T-helper 1 cell (primary cell): ENCODE results near the gene MSL3.

Experiments
- DNase-seq, 5 donors: peaks; one replicate each; pipeline ENCODE4 v3.0.0-alpha.2; 2012 to 2020
- total RNA-seq, 4 donors: gene quantifications; one replicate each; lab custom pipeline; 2026; lab: John Stamatoyannopoulos, UW

The MSL3 gene, protein sequence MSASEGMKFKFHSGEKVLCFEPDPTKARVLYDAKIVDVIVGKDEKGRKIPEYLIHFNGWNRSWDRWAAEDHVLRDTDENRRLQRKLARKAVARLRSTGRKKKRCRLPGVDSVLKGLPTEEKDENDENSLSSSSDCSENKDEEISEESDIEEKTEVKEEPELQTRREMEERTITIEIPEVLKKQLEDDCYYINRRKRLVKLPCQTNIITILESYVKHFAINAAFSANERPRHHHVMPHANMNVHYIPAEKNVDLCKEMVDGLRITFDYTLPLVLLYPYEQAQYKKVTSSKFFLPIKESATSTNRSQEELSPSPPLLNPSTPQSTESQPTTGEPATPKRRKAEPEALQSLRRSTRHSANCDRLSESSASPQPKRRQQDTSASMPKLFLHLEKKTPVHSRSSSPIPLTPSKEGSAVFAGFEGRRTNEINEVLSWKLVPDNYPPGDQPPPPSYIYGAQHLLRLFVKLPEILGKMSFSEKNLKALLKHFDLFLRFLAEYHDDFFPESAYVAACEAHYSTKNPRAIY
- total RNA-seq: 98.4 to 164 (median 110) reads per million in 4 donors

DNA sequence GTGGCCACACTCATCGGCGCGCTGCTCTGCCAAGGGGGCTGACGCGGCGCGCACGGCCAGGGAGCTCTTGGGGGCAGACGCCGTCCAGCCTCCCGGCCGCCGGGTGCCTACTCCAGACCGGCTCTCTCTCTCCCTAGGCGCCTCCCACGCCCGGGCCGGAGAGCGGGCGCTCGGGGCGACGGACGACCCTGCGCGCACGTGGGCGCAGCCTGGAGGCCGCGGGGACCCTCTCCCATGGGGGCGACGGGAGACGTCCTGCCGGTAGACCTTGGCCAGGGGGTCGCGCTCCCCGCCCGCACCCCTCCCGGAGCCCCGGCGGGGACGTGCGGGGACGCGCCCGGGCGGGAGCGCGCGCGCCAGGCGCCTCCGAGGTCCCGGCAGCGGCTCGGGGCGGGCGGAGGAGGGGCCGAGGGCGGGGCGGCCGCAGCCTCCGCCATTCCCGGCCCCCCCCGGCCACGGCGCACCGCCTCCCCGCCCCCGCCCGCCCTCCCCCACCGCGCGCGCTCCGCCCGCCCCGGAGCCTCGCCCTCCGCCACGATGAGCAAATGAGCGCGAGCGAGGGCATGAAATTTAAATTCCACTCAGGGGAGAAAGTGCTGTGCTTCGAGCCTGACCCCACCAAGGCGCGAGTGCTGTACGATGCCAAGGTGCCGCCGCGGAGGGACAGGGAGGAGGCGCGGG, at the start of gene MSL3:
Gene MSL3 (plus strand): TSS at position 519 of the 681 bp plus-strand sequence. CDS start 27 bp downstream, at position 546.
- peak in 3 of 5 donors; percentile 36 to 71 (median 45) for DNase-seq

DNA sequence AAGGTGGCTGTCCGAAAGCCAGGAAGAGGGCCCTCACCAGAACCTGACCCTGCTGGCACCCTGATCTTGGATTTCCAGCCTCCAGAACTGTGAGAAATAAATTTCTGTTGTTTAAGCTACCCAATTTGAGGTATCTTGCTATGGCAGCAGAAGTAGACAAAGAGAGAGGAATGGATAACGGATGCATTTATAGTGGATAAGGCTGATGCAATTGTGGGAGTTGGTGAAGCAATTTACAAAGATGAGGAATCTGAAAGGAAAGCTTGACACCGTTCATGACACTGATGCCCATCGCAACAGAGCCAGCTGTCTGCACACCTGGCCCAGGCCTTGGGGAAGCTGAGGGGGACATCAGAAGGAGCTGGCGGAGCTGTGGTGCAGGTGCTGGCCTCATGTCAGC, 35.7 kb upstream of the MSL3 start:
- no peak for DNase-seq

DNA sequence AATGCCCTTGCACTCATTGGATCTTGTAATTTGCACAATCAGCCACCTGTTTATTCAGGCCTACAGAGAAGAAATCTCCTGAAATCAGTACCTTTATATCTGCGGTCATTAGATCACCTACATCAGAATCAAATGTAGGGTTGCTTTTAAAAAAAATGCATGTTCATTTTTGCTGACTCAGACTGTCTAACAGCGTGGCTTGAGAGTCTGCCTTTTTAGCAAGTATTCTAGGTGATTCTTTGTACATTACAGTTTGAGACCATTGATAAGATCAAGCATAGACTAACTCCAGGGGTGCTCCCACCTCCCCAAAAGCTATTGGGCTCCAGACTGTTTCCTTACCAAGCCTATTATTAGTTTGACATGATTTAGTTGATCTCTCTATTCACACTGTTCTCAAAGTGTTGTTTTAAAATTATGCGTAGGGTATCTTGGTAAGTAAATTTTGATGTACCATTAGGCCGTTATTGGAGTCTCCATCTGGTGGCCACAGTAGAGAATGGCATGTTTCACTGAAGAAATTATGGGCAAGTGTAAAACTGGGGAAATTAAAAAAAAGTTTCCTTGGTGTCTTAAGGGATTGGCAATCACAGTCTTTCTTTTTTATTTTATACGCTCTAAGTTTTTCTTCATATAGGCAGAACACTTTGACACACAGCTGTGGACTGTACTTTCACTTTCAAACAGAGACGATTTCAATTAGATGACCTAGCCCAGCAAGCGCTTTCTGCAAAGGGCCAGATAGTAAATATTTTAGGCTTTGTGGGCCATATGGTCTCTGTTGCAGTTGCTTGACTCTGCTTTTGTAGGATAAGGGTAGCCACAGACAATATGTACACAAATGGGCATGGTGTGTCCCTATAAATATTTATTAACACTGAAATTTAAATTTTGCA, 33.7 kb upstream of the MSL3 start:
- DNase-seq: peak in 1 of 5 donors; percentile 25

DNA sequence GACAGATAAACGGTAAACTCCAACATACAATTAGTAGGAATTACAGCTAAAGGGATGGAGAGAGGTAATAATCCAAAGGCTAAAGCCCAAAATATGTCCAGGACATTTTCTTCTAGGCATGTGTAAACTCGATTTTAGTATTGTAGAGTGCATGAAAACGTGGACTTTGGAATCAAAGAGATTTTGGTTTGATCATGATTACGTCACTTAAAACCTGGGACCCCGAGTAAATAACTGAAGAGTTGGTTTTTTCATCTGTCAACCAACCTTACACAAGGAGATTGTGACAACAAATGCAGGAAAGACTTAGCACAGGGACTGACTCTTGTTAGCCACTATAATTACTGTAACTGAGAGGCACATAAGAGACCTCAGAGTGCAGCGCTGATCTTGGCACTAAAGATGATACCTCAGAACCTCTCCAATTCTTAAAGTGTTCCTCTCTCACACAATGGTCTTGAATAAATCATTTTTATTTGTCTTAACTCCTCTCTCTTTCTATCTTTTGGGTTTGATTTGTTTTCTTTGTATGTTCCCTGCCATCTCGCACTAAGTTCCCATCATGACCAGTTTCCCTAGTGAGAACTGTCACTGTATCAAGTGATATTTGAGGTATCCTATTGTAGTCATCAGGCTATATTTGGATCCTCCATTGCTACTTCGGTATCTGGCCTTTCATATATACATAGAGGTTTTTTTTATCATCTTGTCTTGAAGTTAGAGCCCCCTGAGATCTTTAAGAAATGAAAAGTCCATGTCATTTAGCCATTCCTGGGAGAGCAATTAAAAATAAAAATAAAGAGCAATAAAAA, 32.2 kb upstream of the MSL3 start:
- no peak for DNase-seq

DNA sequence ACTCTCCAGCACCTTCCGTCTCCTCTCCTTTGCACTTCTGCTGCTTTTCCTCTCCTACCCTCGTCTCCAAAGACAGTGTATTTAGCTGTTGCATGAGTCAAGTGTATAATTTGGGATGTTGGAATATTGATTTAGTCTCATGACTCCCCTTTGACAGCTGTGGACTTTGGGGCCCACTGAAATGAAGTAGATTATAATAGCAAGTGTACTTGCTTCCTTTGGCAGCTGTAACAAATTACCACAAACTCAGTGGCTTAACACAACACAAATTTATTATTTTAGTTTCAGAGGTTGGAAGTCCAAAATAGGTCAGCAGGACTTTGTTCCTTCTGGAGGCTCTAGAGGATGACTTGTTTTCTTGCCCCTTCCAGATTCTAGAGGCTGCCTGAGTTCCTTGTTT, 29.5 kb upstream of the MSL3 start:
- DNase-seq: no peak

DNA sequence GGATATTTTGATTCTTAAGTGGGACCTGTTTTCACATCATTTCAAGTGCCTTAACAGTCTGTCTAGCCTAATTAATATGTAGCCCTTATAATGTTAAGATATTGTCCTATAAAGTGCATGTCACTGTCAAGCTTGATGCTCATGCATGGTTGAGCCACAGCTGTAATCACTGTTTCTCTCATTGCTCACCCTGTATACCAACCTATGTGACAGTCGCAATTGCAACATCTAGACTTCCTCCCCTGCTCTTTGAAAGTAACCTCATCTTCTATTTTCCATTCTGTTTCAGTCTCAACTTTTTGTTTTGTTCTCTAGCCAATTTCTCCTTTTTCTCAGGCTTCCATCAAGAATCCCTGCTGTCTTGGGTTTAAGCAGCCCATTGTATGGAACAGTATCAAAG, 24.4 kb upstream of the MSL3 start:
- no peak for DNase-seq

DNA sequence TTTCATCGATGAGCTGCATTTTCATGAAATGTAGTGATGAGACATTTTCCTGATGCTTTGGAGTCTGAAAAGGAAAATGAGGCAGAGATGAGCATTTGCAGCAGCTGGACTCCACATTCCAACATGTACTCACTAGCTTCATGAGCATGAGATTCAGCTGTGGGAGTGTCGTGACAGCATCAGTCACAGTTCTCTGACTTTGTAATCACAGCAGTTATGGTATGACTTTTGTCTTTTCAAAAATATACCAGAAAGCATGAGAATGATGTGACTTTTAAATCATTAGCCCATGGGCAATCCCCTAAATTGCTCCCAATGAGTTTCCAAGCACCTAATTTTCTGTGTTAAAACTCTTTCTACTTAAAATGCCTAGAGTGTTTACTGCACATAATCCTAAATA, 18.3 kb upstream of the MSL3 start:
- no peak for DNase-seq

DNA sequence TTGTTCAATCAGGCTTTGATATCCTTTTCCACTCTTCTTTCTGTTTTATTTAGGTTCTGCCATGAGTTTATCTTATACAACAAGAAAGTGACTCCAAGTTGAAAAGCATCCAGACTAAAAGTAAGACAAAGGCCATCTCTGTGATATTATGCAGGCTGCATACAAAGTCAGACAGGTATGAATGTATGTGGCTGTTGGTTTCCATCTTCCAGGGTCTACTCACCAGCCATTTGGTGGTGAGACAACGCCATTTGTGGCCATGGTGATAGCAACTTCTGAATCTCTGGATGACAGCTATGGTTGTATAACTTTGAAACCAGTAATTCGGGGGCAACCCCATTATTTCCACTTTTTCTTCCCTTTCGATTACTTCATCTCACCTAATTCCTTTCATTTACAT, 17.2 kb upstream of the MSL3 start:
- DNase-seq: no peak

DNA sequence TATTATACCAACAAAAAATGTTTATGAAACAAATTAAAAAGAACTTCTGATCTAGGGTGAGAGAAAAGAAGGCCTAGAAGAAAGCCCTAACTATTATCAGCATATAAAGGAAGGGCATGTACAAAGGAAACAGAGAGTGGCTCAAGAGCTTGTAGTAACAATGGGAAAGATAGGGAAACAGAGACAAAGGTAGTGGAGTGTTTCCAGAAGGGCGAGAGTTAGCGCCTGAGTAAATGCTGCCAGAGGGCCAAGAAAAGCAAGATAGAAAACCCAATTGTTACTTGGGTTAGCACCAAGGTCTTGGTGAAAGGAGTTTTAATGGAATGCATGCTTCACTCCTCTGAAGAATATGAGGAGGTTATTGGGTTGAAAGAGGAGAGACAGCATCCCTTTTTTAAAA, 16.5 kb upstream of the MSL3 start:
- no peak for DNase-seq

DNA sequence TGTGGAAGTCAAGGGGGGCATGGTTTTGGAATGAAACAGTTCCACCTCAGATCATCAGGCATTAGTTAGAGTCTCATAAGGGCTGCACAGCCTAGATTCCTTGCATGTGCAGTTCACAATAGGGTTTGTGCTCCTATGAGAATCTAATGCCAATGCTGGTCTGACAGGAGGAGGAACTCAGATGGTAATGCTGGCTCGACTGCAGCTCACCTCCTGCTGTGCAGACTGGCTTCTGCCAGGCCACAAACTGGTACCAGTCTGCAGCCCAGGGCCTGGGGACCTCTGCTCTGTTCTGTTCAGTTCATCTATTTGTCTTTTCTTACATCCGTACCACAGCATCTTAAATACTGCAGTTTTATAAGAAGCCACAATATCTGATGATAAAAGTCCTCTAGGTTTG, 12.2 kb upstream of the MSL3 start:
- no peak for DNase-seq

DNA sequence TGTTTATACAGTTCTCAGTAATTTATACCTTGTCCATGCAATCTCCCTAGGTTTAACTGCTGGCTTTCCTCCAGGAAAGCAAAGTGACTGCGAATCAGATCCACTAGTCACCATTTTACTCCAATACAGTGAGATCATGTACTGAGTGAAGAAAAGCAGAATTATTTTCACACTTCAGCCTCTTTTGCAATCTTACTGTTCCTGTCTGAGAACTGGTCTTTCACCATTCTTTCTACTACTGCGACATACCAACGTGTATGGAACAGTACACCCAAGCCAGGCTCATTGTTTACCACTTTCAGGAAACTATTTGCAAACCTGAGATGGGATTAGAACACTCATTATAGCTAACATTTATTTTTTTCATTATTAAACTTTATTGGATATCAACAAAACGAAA, 8.0 kb upstream of the MSL3 start:
- DNase-seq: no peak

DNA sequence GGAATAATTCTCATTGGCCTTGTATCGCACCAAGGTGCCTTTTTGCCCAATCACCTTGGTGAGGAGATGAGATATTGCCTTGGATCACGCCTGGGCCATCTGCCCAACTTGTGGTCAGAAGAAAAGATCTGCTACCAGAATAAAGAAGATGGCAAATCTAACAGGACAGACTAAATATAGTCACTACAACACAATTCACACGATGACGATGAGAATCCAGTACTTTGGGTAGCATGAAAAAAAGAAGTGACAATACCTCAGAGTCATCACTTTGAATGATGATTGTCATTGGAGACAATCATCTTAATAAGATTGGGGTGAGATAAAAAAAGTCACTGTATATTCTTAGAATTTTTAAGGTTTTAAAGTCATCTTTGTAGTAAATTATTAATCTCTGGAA, 7.3 kb upstream of the MSL3 start:
- DNase-seq: no peak

DNA sequence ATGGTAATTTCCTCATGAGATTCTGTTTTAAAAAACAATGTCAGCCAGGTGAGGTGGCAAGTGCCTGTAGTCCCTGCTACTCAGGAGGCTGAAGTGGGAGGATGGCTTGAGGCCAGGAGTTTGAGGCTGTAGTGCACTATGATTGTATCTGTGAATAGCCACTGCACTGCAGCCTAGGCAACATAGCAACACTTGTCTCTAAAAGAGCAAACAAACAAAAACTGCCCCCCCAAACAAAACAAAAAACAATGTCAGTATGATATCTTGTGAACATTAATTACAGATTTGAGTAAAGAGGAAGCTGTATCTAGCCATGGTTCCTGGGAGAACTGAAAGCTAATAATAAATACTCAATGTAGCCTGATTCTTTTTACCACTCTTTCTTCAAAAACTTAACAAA, 6.8 kb upstream of the MSL3 start:
- DNase-seq: no peak

DNA sequence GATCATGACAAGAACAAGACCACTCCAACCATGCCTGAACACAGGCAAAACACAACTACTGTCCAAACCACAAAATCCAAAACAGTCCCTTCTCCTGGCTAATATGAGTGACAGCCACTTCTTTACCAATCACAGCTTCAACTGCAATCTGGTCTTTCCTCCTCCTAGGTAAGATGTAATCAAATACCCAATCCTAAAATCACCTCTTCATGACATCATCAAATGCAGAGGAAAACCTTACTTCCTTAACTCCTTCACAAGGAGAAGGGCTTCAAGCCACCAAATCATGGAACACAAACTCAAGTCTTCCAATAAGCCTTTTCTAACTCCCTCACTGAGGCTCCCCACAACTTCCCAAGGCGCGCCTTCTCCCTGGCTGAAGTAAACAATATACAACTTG, 4.4 kb upstream of the MSL3 start:
- no peak for DNase-seq

DNA sequence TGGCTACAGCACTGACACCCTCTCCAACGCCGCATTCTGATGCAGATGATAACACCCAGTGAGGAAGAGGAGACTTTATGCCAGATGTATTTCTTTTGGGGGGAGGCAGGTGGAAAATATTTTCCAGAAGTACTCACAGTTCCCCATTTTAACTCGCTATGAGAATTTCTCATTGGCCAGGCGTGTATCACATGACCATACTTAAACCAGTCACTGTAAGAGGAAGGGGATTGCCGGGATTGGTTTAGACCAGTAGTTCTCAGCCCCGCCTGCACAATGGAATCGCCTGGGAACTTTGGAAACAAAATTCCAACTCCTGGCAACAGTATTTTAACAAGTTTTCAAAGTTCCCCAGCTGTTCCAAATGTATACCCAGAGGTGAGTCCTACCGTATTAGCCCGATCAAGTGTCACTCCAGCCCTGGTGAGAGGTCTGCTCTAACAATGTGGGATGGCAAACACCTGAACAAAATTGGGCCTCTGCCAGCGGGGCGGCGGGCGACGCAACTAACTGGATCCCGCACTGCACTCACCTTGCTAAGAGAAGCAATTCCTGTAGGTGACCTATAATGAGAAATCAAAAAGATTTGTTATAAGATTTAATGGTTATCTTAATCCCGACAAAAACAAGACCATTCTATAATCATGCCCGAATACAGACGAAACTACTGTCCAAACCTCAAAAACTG, 2.9 kb upstream of the MSL3 start:
- no peak for DNase-seq

DNA sequence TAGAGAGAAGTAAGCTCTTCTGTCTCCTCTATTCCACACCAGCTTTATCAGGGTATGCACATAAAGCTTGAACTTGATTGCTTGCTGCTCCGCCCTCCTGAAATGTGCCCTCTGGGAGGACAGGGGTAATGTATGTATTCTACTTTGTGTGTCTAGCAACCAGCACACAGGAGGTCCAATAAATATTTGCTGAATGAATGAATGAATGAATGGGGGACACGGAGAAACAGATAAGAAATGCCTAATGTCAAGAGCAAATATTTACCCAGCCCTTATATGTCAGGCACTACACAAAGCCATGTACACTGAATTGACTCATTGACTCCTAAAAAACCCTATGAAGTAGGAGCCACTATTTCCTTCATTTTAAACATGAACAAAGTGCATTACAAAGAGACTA, 2.3 kb upstream of the MSL3 start:
- no peak for DNase-seq

DNA sequence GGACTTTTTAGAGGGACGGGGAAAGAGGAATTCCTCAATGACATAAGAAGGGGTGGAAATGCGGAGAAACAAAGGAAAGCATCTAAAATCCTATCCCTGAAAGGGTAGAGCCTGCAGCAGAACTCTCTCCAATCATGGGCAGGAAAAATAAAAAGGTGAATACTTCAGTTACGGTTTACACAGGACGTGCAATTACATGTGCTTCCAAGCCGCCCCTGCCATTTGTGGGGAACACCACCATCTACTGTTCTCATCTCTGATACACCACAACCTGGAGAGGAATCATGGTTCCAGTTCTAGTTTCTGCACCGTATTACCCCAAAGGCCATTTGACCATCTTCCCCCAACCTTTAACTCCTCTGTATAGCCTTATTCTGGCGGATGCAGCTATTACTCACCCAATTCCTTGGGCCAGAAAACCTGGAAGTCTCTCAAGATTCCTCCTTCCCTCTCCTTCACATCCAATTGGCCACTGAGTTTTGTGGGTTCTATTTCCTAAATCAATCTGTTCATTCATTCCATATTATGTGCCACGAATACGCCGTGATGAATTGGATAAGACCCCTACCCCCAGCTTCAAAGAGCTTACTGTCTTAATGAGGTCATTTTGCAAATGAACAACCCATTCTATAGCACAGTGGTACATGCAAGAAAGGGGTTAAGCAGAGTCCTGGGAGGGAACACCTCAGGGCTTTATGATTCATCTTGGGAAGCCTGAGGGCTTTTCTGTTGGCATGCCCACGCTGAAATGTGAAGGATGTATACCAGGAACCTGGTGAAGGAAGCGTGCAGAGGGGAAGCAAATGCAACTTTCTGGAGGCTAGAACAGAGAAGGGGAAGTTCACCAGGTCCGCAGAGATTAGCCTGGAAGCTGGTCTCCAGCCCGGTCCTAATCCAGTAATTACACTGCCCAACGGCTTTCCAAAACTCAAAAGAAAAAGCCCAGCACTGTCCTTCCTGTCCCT, 1.4 kb upstream of the MSL3 start:
- DNase-seq: no peak

DNA sequence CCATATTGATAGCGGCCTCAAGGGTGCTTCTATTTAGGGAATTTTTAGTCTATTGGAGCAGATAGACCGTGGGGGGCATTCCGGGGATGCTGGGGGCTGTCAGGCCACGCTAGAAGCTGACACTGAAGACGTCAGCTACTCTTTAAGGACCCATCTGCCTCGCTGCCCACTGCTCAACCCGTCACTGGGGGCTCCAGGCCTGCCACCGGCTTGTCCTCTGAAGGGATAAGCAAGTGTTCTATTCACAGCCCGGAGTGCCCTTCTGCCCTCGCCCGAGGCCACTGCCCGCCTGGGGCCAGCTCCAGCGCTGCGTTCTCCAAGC, 679 bp upstream of the MSL3 start:
- DNase-seq: peak in 1 of 5 donors; percentile 19

DNA sequence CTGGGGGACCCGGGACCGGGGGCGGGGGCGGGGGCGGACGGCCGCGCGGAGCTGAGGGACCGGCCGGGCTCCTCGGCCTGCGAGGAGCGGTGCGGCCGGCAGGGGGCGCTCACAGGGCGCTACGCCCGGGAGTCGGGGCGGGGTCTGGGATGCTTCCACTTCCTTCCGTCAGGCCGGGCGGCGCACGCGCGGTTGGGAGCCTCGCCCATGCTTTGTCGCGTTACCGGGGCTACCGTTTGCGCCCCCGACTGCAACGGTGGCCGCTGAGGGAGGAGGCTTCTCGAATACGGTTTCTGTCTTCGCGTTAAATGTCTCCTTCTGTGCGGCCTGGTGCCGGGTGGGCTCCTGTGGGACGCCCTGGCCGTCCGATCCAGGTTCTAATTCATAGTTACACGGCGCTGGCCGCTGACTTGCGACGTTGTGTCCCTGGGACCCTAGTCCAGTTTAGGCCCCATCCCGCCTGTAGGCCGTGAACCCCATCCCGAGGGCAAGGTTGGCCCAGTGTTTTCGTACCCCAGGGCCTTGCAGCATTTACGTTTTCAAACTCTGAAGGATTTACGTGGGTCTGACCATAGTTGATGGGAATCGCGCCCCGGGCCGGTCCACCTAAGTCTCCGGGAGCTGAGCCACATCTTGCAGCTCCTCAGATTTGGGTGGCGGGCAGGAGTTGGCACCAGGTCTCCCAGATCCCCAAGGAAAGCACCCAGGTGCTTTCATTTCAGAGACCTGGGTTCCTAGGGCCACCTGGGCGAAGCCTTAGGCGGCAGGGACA, 549 bp downstream of the MSL3 start:
- DNase-seq: peak; percentile 78 to 86 (median 84)

DNA sequence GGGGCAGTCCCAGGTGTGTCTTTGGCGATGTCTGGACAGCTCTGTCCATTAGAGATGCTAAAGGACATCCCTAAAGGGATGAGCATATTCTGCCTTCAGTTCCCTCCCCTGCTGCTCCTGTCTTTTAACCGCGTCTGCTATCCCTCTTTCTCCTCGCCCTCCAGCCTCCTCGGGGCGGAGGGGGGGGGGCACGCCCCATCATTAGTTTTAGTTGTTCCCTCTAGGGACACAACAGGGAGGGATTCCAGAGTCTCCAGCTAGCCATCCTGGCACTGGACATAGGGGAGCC, 1.1 kb downstream of the MSL3 start:
- DNase-seq: no peak
